ENCODE measurements around the gene ALG14.

DNA sequence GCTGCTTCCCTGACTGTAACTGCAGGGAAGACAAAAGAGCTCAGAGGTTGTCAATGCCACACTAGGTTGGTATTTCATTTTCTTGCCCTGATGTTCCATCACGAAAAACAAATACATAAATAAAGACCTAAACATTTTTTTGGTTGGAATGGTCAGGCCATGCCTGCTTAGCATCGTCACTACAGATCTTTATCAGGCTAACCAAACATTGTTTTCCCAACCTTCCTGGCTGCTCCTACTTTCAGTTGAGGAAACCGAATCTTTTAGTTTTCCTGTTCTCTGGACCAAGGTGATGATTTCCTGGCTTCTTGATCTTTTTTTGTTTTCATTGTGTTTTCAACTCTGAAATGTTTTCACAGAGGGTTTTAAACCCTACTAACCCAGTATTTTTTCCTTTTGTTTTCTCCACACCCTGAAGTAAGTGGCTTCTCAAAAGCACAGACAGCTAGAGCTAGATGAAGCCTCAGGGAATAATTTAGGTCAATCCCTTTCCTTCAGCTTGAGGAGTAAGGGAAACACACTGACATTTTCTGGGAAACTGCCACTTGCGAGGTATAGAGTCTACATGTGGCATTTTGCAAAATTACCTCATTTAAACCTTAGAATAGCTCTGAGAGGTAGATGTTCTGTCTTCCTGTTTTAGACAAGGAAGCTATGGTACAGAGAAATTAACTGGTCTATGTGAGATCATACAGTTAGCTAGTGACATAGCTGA, 78.7 kb downstream of the ALG14 start:
- TF ChIP-seq POLR2A (IDR thresholded peaks at IDR 0.05), result no peak
- TF ChIP-seq, protein P1, sequence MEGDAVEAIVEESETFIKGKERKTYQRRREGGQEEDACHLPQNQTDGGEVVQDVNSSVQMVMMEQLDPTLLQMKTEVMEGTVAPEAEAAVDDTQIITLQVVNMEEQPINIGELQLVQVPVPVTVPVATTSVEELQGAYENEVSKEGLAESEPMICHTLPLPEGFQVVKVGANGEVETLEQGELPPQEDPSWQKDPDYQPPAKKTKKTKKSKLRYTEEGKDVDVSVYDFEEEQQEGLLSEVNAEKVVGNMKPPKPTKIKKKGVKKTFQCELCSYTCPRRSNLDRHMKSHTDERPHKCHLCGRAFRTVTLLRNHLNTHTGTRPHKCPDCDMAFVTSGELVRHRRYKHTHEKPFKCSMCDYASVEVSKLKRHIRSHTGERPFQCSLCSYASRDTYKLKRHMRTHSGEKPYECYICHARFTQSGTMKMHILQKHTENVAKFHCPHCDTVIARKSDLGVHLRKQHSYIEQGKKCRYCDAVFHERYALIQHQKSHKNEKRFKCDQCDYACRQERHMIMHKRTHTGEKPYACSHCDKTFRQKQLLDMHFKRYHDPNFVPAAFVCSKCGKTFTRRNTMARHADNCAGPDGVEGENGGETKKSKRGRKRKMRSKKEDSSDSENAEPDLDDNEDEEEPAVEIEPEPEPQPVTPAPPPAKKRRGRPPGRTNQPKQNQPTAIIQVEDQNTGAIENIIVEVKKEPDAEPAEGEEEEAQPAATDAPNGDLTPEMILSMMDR (IDR thresholded peaks at IDR 0.05), result no peak

Measured in thyroid gland (tissue), 4 donors.